OCI-LY3 (cell line): ENCODE data around the gene ASCC3.

Experiments
- H2AFZ ChIP-seq: fragments of 200-600, 300-600 bp; shearing (Covaris generic); 2 replicates; pipeline ENCODE4 v1.6.0; 2014; ENCODE audit warnings: antibody characterized with exemption, low read depth, low read length
- H3K27ac ChIP-seq: fragments of 200-600, 300-600 bp; sonication (generic); 2 replicates; pipeline ENCODE4 v1.5.1; 2014; ENCODE audit warnings: mild to moderate bottlenecking, low read length, moderate library complexity, mixed read lengths
- H3K27me3 ChIP-seq: fragments of 200-600, 300-600 bp; sonication (generic); 2 replicates; pipeline ENCODE4 v1.6.1; 2014; ENCODE audit warnings: low read depth, low read length, mixed read lengths
- H3K36me3 ChIP-seq: fragments of 200-600, 300-600 bp; sonication (generic); replicated peaks from 2 replicates; pipeline ENCODE3; 2014; ENCODE audit warnings: low read depth, low read length, mixed read lengths
- H3K4me1 ChIP-seq: fragments of 300-600, 200-600 bp; sonication (generic); 2 replicates; pipeline ENCODE4 v1.6.1; 2014; ENCODE audit warnings: low read length, mixed read lengths
- H3K4me2 ChIP-seq: fragments of 200-600, 300-600 bp; sonication (generic); 2 replicates; pipeline ENCODE4 v1.6.1; 2014; ENCODE audit warnings: low read length, mixed read lengths
- H3K4me3 ChIP-seq: fragments of 300-600, 200-600 bp; sonication (generic); 2 replicates; pipeline ENCODE4 v1.5.1; 2014; ENCODE audit warnings: antibody characterized with exemption, mild to moderate bottlenecking, low read length, moderate library complexity
- H3K79me2 ChIP-seq: fragments of 300-600, 200-600 bp; shearing (Covaris generic); 2 replicates; pipeline ENCODE4 v1.6.1; 2014; ENCODE audit warnings: mild to moderate bottlenecking, low read length, mixed read lengths
- H3K9ac ChIP-seq: fragments of 300-600, 200-600 bp; shearing (Covaris generic); 2 replicates; pipeline ENCODE4 v1.6.0; 2014; ENCODE audit warnings: mild to moderate bottlenecking, low read length, moderate library complexity
- H3K9me3 ChIP-seq: fragments of 200-600, 300-600 bp; shearing (Covaris generic); 2 replicates; pipeline ENCODE4 v1.6.1; 2014; ENCODE audit warnings: low read length, mixed read lengths; ENCODE audit not compliant: insufficient read depth
- H4K20me1 ChIP-seq: fragments of 200-600, 300-600 bp; sonication (generic); 2 replicates; pipeline ENCODE4 v1.6.1; 2016; ENCODE audit warnings: low read length, mixed read lengths; ENCODE audit not compliant: insufficient read depth
- EZH2phosphoT487 ChIP-seq: fragments of 200-600 bp; shearing (Covaris generic); IDR thresholded peaks from 2 replicates; pipeline ENCODE4 v1.6.1; 2018; ENCODE audit warnings: antibody characterized with exemption, mixed run types, low read depth
- TF ChIP-seq, protein P1 (sequence below): fragments of 200-600, 300-600 bp; sonication (generic); IDR thresholded peaks from 2 replicates; pipeline ENCODE4 v1.5.1; 2014; ENCODE audit warnings: antibody characterized with exemption, low read length, low read depth

The ASCC3 gene

GRCh38 chr6:100785982-100786381 lies 95.1 kb downstream of the ASCC3 start:
- no peak overlapping the region for H2AFZ ChIP-seq
- no peaks in the 10 kb centered on the region for H4K20me1 ChIP-seq
- H3K4me1 ChIP-seq: peaks cover 3% of the 10 kb centered on the region; the same call in 1 of the 2 replicates
- no peaks in the 10 kb centered on the region for H3K36me3 ChIP-seq
- no peak overlapping the region for H3K4me3 ChIP-seq
- no peak overlapping the region for H3K27ac ChIP-seq
- TF ChIP-seq, protein P1, sequence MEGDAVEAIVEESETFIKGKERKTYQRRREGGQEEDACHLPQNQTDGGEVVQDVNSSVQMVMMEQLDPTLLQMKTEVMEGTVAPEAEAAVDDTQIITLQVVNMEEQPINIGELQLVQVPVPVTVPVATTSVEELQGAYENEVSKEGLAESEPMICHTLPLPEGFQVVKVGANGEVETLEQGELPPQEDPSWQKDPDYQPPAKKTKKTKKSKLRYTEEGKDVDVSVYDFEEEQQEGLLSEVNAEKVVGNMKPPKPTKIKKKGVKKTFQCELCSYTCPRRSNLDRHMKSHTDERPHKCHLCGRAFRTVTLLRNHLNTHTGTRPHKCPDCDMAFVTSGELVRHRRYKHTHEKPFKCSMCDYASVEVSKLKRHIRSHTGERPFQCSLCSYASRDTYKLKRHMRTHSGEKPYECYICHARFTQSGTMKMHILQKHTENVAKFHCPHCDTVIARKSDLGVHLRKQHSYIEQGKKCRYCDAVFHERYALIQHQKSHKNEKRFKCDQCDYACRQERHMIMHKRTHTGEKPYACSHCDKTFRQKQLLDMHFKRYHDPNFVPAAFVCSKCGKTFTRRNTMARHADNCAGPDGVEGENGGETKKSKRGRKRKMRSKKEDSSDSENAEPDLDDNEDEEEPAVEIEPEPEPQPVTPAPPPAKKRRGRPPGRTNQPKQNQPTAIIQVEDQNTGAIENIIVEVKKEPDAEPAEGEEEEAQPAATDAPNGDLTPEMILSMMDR: no peak
- no peak for TF ChIP-seq EZH2phosphoT487
- H3K4me2 ChIP-seq: no peak overlapping the region
- H3K9me3 ChIP-seq: no peaks in the 10 kb centered on the region
- H3K79me2 ChIP-seq: no peaks in the 10 kb centered on the region
- no peaks in the 10 kb centered on the region for H3K27me3 ChIP-seq
- H3K9ac ChIP-seq: no peak overlapping the region

- Histone ChIP-seq H3K27ac (no peak overlapping the region), H3K9ac (no peak overlapping the region), H3K9me3 (no peaks in the 10 kb centered on the region), H4K20me1 (no peaks in the 10 kb centered on the region), H3K4me3 (no peak overlapping the region), H3K4me1 (no peaks in the 10 kb centered on the region), H3K27me3 (no peaks in the 10 kb centered on the region), H3K4me2 (no peak overlapping the region), H3K36me3 (no peaks in the 10 kb centered on the region), H3K79me2 (no peaks in the 10 kb centered on the region), H2AFZ (no peak overlapping the region)
- TF ChIP-seq, protein P1: no peak
- no peak for TF ChIP-seq EZH2phosphoT487
These were observed 100.5 kb downstream of the ASCC3 start for GRCh38 chr6:100780648-100781047.

GRCh38 chr6:100775667-100776066 lies 105.5 kb downstream of the ASCC3 start:
- H3K9ac ChIP-seq: no peak overlapping the region

DNA sequence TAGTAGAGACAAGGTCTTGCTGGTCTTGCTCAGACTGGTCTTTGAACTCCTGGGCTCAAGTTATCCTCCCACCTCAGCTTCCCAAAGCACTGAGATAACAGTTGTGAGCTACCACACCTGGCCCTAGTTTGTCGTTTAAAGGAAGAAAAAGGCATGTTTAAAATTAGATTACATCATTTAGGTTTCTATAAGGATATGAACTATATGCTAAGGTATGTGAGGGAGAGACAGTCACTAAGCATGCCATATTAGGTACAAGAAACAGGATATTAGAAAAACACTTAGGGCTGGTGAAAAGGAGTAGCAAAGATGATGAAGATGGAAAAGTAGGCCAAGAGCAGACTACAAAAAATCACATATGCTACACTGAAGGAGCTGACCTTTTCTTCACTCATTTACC lies 106.4 kb downstream of the ASCC3 start:
- Histone ChIP-seq H3K27ac (no peak overlapping the region), H3K27me3 (no peaks in the 10 kb centered on the region), H3K4me2 (no peak overlapping the region), H3K9me3 (no peaks in the 10 kb centered on the region), H3K4me3 (no peak overlapping the region), H3K9ac (no peak overlapping the region), H3K79me2 (no peaks in the 10 kb centered on the region), H3K36me3 (peaks cover 3% of the 10 kb centered on the region), H3K4me1 (no peaks in the 10 kb centered on the region), H4K20me1 (no peaks in the 10 kb centered on the region), H2AFZ (no peak overlapping the region)
- TF ChIP-seq, protein P1: no peak
- TF ChIP-seq EZH2phosphoT487: no peak

More at GRCh38 chr6:100775667-100776066, 105.5 kb downstream of the ASCC3 start:
- no peaks in the 10 kb centered on the region for H3K4me1 ChIP-seq
- H3K4me2 ChIP-seq: no peak overlapping the region
- H3K79me2 ChIP-seq: no peaks in the 10 kb centered on the region
- no peaks in the 10 kb centered on the region for H4K20me1 ChIP-seq
- H3K36me3 ChIP-seq: peaks cover 3% of the 10 kb centered on the region
- no peak overlapping the region for H2AFZ ChIP-seq
- H3K27me3 ChIP-seq: no peaks in the 10 kb centered on the region
- H3K9me3 ChIP-seq: no peaks in the 10 kb centered on the region
- H3K27ac ChIP-seq: no peak overlapping the region
- H3K4me3 ChIP-seq: no peak overlapping the region
- no peak for TF ChIP-seq EZH2phosphoT487
- TF ChIP-seq, protein P1: peak; percentile 18; the same call in 1 of the 2 replicates
